Measurements from ENCODE around the gene EXD1.

DNA sequence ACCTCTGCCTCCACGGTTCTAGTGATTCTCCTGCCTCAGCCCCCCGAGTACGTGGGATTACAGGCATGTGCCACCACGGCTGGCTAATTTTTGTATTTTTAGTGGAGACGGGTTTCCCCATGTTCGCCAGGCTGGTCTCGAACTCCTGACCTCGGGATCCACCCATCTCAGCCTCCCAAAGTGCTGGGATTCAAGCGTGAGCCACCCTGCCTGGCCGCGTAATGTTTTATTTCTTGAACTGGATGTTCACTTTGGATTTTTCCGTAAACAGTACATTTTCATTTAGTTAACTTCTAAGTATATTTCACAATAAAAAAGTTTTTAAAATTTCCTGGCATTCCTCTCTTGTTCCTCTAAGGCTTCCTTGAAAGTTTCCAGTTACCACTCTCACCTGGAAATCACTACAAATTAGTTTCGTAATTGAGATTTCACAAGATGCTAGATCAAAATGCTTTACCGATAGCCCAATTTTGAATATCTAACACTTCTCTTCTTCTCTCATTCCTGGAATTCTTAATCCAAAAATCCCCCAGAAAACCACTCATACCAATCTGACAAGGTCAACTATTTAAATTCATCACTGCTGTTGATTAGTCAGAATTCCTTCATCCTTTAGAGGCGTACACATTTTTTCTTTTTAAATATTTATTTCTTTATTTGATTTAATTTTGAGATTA is 69.8 kb downstream of the EXD1 start:
- no peak for TF ChIP-seq CTCF (conservative IDR thresholded peaks at IDR 0.05; ENCODE audit: low read length)
- TF ChIP-seq EZH2phosphoT487 (IDR thresholded peaks at IDR 0.05; ENCODE audit: borderline replicate concordance, low read depth, low read length), result no peak

All from OCI-LY7 (cell line).